K562 (cell line): ENCODE measurements around the gene ZNF778. TPM values are rescaled to one million over a fixed set of nuclear protein-coding genes. Genes with fewer than 3 reads are reported as not detected.
A peak's percentile ranks its signal among the peaks of the same experiment; 100 is the strongest.

ENCODE experiments used
- ARID1B ChIP-seq: fragments of 450-650 bp; IDR thresholded peaks from 2 replicates; pipeline ENCODE4 v1.6.1; 2016; ENCODE audit warnings: antibody characterized with exemption, mild to moderate bottlenecking, inconsistent platforms
- ATF2 ChIP-seq: sonication (generic); formaldehyde crosslinking; IDR thresholded peaks from 2 replicates; pipeline ENCODE4 v1.8.1; 2022; ENCODE audit warnings: missing genetic modification reagents
- CXXC5 ChIP-seq: fragments of 250-450 bp; sonication (Bioruptor Pico); IDR thresholded peaks from 2 replicates; pipeline ENCODE4 v1.8.0; 2022; ENCODE audit warnings: inconsistent platforms, mild to moderate bottlenecking, moderate library complexity
- E2F6 ChIP-seq, 2 experiments: IDR thresholded peaks; 2 replicates each; pipeline ENCODE4 v1.6.1; 2011; ENCODE audit warnings: borderline replicate concordance in 1 of 2, control low read depth in 1 of 2, low read depth in 1 of 2, low read length in 1 of 2, mild to moderate bottlenecking in 1 of 2, mixed read lengths in 1 of 2, moderate library complexity in 1 of 2; ENCODE audit not compliant: insufficient read depth in 1 of 2, insufficient read length in 1 of 2, poor library complexity in 1 of 2, severe bottlenecking in 1 of 2; ENCODE audit errors: extremely low read depth in 1 of 2
- ETS1 ChIP-seq: conservative IDR thresholded peaks from 2 replicates; pipeline ENCODE4 v1.6.1; 2011; ENCODE audit warnings: low read depth, mild to moderate bottlenecking, low read length; ENCODE audit not compliant: control insufficient read depth
- ETV5 ChIP-seq: sonication (generic); formaldehyde crosslinking; IDR thresholded peaks from 2 replicates; pipeline ENCODE4 v1.4.0; 2020; ENCODE audit warnings: low read depth, mild to moderate bottlenecking, missing genetic modification reagents
- FOSL1 ChIP-seq: fragments of 200-800 bp; sonication (Bioruptor generic); conservative IDR thresholded peaks from 2 replicates; pipeline ENCODE4 v1.6.1; 2016; ENCODE audit warnings: missing genetic modification characterization, missing compliant biosample characterization
- GATA2 ChIP-seq: sonication (generic); formaldehyde crosslinking; IDR thresholded peaks from 2 replicates; pipeline ENCODE4 v1.4.0; 2020; ENCODE audit warnings: mild to moderate bottlenecking, missing genetic modification reagents
- HDAC2 ChIP-seq: fragments of 450-650 bp; IDR thresholded peaks from 2 replicates; pipeline ENCODE4 v1.6.1; 2016; ENCODE audit warnings: mild to moderate bottlenecking
- MEIS2 ChIP-seq: fragments of 450-650 bp; IDR thresholded peaks from 2 replicates; pipeline ENCODE4 v1.6.1; 2014; ENCODE audit warnings: mild to moderate bottlenecking; ENCODE audit not compliant: partially characterized antibody
- NFIC ChIP-seq: fragments of 450-650 bp; IDR thresholded peaks from 2 replicates; pipeline ENCODE4 v1.6.1; 2017; ENCODE audit warnings: mild to moderate bottlenecking, inconsistent platforms
- NR2C1 ChIP-seq, 2 experiments: fragments of 450-650 bp; IDR thresholded peaks; 2 replicates each; pipeline ENCODE4 v1.6.1; 2017; ENCODE audit warnings: mild to moderate bottlenecking in 2 of 2, antibody characterized with exemption in 1 of 2, inconsistent platforms in 1 of 2, missing compliant biosample characterization in 1 of 2, missing genetic modification characterization in 1 of 2
- PHB ChIP-seq: fragments of 250-450 bp; sonication (Bioruptor Pico); IDR thresholded peaks from 2 replicates; pipeline ENCODE4 v1.5.0; 2021
- POLR2A ChIP-seq: fragments of 450-650 bp; conservative IDR thresholded peaks from 2 replicates; pipeline ENCODE4 v1.6.1; 2016
- PRDM10 ChIP-seq: fragments of 450-650 bp; IDR thresholded peaks from 2 replicates; pipeline ENCODE4 v1.6.1; 2018; ENCODE audit not compliant: partially characterized antibody
- SAFB ChIP-seq: fragments of 200-400 bp; formaldehyde crosslinking; IDR thresholded peaks from 2 replicates; pipeline ENCODE4 v1.6.1; 2017; ENCODE audit warnings: low read depth, low read length, borderline replicate concordance
- SREBF1 ChIP-seq: fragments of 150-350 bp; IDR thresholded peaks from 2 replicates; pipeline ENCODE4 v1.6.1; 2014; ENCODE audit warnings: antibody characterized with exemption, low read depth, low read length, borderline replicate concordance
- TBP ChIP-seq: optimal IDR thresholded peaks from 2 replicates; pipeline ENCODE3; 2011; ENCODE audit warnings: low read depth, low read length, improper control_type of control experiment
- TFAP4 ChIP-seq: sonication (generic); formaldehyde crosslinking; IDR thresholded peaks from 2 replicates; pipeline ENCODE4 v1.8.0; 2022; ENCODE audit warnings: missing genetic modification reagents, mild to moderate bottlenecking, moderate library complexity, borderline replicate concordance
- ZNF263 ChIP-seq: sonication (generic); formaldehyde crosslinking; IDR thresholded peaks from 2 replicates; pipeline ENCODE4 v1.8.0; 2022; ENCODE audit warnings: mild to moderate bottlenecking, missing genetic modification reagents, borderline replicate concordance
- polyA plus RNA-seq, 8 experiments: library from polyadenylated mRNA; depleted of rRNA in 4 of 8; stranded (reverse) in 5 of 8; unstranded in 3 of 8; fragments of >200 nt; fragmentation: Nextera tagmentation in 2 of 8; fragmentation: Illumina TruSeq in 1 of 8; extraction: Ambion mirVana in 2 of 8; extraction: Trizol in 1 of 8; gene quantifications; 2 replicates each; pipeline versions ENCODE4 v1.2.1 to v1.2.3, GENCODE V29; 2011 to 2014; ENCODE audit warnings: inconsistent platforms in 1 of 8, missing spikeins in 1 of 8
- total RNA-seq, 7 experiments: library from RNA; depleted of rRNA in 6 of 7; stranded (reverse); fragments of >200 nt in 6 of 7; fragmentation: Illumina TruSeq in 2 of 7; extraction: Trizol in 2 of 7; gene quantifications; 2 replicates each; pipeline versions ENCODE4 v1.2.1 to v1.2.3, GENCODE V29; 2011 to 2021; ENCODE audit warnings: low replicate concordance in 1 of 7

Gene ZNF778
- total and polyA plus RNA-seq, 9 of the 15 experiments (the other 6 are each of a cell fraction or from before 2014, with no cell fraction given), result 0.70 to 60.6 (median 7.5) TPM

GRCh38 chr16:89219365-89219764, 1.9 kb downstream of the ZNF778 start (continued):
- TF ChIP-seq POLR2A, result 0 out of 2 replicates have a peak, but pooled peaks have one; percentile 33
- TF ChIP-seq CXXC5, result peak; percentile 56
- TF ChIP-seq TFAP4 (CRISPR knock-in tag), result peak; percentile 66; the same call in 1 of the 2 replicates
- TF ChIP-seq ARID1B, result peak; percentile 93
- peak; percentile 39; the same call in 1 of the 2 replicates for TF ChIP-seq ZNF263
- peak; percentile 49 for TF ChIP-seq GATA2
- TF ChIP-seq MEIS2, result peak; percentile 23
- peak; percentile 58 for TF ChIP-seq NFIC
- no peak for TF ChIP-seq SREBF1
- TF ChIP-seq SAFB, result no peak
- no peak for TF ChIP-seq ATF2 (CRISPR knock-in tag)
- peak; percentile 52 for TF ChIP-seq FOSL1 (tag)
- peak; percentile 20 for TF ChIP-seq TBP
- TF ChIP-seq PHB (CRISPR knock-in tag), result no peak
- peak; percentile 23; the same call in 1 of the 2 replicates for TF ChIP-seq NR2C1 (IDR thresholded peaks at IDR 0.05)
- no peak for TF ChIP-seq NR2C1 (tag; IDR thresholded peaks at IDR 0.05)
- TF ChIP-seq PRDM10, result peak; percentile 14
- TF ChIP-seq E2F6 (IDR thresholded peaks at IDR 0.05; ENCODE audit: borderline replicate concordance in 1 of 2, extremely low read depth in 1 of 2, insufficient read depth in 1 of 2, insufficient read length in 1 of 2, low read depth in 1 of 2, low read length in 1 of 2, poor library complexity in 1 of 2, severe bottlenecking in 1 of 2), result peak in 1 of 2 experiments; percentile 27
- 0 out of 2 replicates have a peak, but pooled peaks have one; percentile 35 for TF ChIP-seq HDAC2
- peak; percentile 79; the same call in 1 of the 2 replicates for TF ChIP-seq ETS1
- peak; percentile 60; the same call in 1 of the 2 replicates for TF ChIP-seq ETV5 (CRISPR knock-in tag)
